ENCODE data around the gene GPR176. TPM values are rescaled to one million over a fixed set of nuclear protein-coding genes. Genes with fewer than 3 reads are reported as not detected.
A peak's percentile ranks its signal among the peaks of the same experiment; 100 is the strongest.

Gene GPR176
- total RNA-seq, 2 experiments from 2014 or later: 0.57 TPM; not detected in 1

- H2AFZ ChIP-seq (ENCODE audit: low read length): no peak overlapping the region
- ChIA-PET CTCF (ENCODE audit: unreplicated experiment) (no interaction called here), POLR2A (interaction anchor here (0.5 kb wide), 2 partner anchors 348 to 756 kb away, joined by 4 read pairs; no protein-coding TSS in a partner anchor)
- no peak overlapping the region for H3K4me2 ChIP-seq (ENCODE audit: low read length)
- no peaks in the 10 kb centered on the region for H3K36me3 ChIP-seq (ENCODE audit: insufficient read depth, low read length)
- H3K27ac ChIP-seq (ENCODE audit: low read depth, low read length, poor library complexity, severe bottlenecking): no peak overlapping the region
- no peak overlapping the region for H3K4me3 ChIP-seq (ENCODE audit: low read depth, low read length, poor library complexity, severe bottlenecking)
- no peaks in the 10 kb centered on the region for H4K20me1 ChIP-seq (ENCODE audit: insufficient read depth, low read length)
- no peaks in the 10 kb centered on the region for H3K4me1 ChIP-seq (ENCODE audit: insufficient read depth, low read length, poor library complexity, severe bottlenecking)
- no peaks in the 10 kb centered on the region for H3K9me3 ChIP-seq (ENCODE audit: low read length)
- DNase-seq (ENCODE audit: low spot score): peak; percentile 69
- TF ChIP-seq EZH2phosphoT487 (IDR thresholded peaks at IDR 0.05; ENCODE audit: borderline replicate concordance, low read depth, low read length): no peak
- TF ChIP-seq, protein P1, sequence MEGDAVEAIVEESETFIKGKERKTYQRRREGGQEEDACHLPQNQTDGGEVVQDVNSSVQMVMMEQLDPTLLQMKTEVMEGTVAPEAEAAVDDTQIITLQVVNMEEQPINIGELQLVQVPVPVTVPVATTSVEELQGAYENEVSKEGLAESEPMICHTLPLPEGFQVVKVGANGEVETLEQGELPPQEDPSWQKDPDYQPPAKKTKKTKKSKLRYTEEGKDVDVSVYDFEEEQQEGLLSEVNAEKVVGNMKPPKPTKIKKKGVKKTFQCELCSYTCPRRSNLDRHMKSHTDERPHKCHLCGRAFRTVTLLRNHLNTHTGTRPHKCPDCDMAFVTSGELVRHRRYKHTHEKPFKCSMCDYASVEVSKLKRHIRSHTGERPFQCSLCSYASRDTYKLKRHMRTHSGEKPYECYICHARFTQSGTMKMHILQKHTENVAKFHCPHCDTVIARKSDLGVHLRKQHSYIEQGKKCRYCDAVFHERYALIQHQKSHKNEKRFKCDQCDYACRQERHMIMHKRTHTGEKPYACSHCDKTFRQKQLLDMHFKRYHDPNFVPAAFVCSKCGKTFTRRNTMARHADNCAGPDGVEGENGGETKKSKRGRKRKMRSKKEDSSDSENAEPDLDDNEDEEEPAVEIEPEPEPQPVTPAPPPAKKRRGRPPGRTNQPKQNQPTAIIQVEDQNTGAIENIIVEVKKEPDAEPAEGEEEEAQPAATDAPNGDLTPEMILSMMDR (conservative IDR thresholded peaks at IDR 0.05; ENCODE audit: low read length): peak; percentile 90
- intact Hi-C loops (cut with micrococcal nuclease; ENCODE audit: unreplicated experiment): loop anchor here (1.0 to 5.0 kb wide), 2 partner anchors 71 to 1050 kb away; no protein-coding TSS in a partner anchor
- no peaks in the 10 kb centered on the region for H3K9me2 ChIP-seq (ENCODE audit: insufficient read depth, low read length)
- H3K79me2 ChIP-seq (ENCODE audit: insufficient read depth, low read depth, low read length): no peaks in the 10 kb centered on the region
- no TSS peak for BruUV-seq (replicated peaks)
Measured at GRCh38 chr15:39756806-39757522, 163.1 kb downstream of the GPR176 start.

DNA sequence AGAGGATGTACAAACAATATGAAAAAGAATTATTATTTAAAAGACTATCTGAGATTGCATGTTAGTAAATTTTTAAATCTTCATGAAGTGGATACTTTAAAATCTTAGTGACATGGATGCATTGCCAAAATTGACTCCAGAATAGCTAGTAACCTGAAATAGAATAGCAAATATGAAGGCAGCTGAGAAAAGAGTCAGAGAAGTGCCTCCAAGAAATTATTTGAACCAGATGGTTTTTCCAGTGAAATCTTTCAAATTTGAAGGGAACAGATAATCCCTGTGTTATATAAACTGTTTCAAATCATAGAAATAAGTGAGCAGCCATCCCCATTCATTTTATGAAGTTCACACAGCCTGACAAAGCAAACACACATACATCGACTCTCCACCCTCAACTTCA is 167.1 kb downstream of the GPR176 start:
- intact Hi-C loops (cut with micrococcal nuclease; ENCODE audit: unreplicated experiment): no loop called here
- TF ChIP-seq, protein P1 (conservative IDR thresholded peaks at IDR 0.05; ENCODE audit: low read length): no peak
- no peak for TF ChIP-seq EZH2phosphoT487 (IDR thresholded peaks at IDR 0.05; ENCODE audit: borderline replicate concordance, low read depth, low read length)
- Histone ChIP-seq H4K20me1 (ENCODE audit: insufficient read depth, low read length) (no peaks in the 10 kb centered on the region), H2AFZ (ENCODE audit: low read length) (no peak overlapping the region), H3K79me2 (ENCODE audit: insufficient read depth, low read depth, low read length) (no peaks in the 10 kb centered on the region), H3K9me3 (ENCODE audit: low read length) (no peaks in the 10 kb centered on the region), H3K4me1 (ENCODE audit: insufficient read depth, low read length, poor library complexity, severe bottlenecking) (no peaks in the 10 kb centered on the region), H3K4me3 (ENCODE audit: low read depth, low read length, poor library complexity, severe bottlenecking) (no peak overlapping the region), H3K4me2 (ENCODE audit: low read length) (no peak overlapping the region), H3K9me2 (ENCODE audit: insufficient read depth, low read length) (no peaks in the 10 kb centered on the region), H3K36me3 (ENCODE audit: insufficient read depth, low read length) (no peaks in the 10 kb centered on the region), H3K27ac (ENCODE audit: low read depth, low read length, poor library complexity, severe bottlenecking) (no peak overlapping the region)
- POLR2A ChIA-PET: no interaction called here
- CTCF ChIA-PET (ENCODE audit: unreplicated experiment): no interaction called here
- DNase-seq (ENCODE audit: low spot score): no peak
- BruUV-seq (replicated peaks): no TSS peak

- no peaks in the 10 kb centered on the region for H3K36me3 ChIP-seq (ENCODE audit: insufficient read depth, low read length)
- POLR2A ChIA-PET: no interaction called here
- intact Hi-C loops (cut with micrococcal nuclease; ENCODE audit: unreplicated experiment): no loop called here
Measured at GRCh38 chr15:39752246-39752645, 167.8 kb downstream of the GPR176 start.

More at GRCh38 chr15:39752246-39752645, 167.8 kb downstream of the GPR176 start:
- Histone ChIP-seq H2AFZ (ENCODE audit: low read length) (no peak overlapping the region), H3K4me2 (ENCODE audit: low read length) (no peak overlapping the region), H3K4me1 (ENCODE audit: insufficient read depth, low read length, poor library complexity, severe bottlenecking) (no peaks in the 10 kb centered on the region), H3K9me3 (ENCODE audit: low read length) (no peaks in the 10 kb centered on the region), H3K9me2 (ENCODE audit: insufficient read depth, low read length) (no peaks in the 10 kb centered on the region), H3K27ac (ENCODE audit: low read depth, low read length, poor library complexity, severe bottlenecking) (no peak overlapping the region), H3K79me2 (ENCODE audit: insufficient read depth, low read depth, low read length) (no peaks in the 10 kb centered on the region), H3K4me3 (ENCODE audit: low read depth, low read length, poor library complexity, severe bottlenecking) (no peak overlapping the region), H4K20me1 (ENCODE audit: insufficient read depth, low read length) (no peaks in the 10 kb centered on the region)
- no TSS peak for BruUV-seq (replicated peaks)
- CTCF ChIA-PET (ENCODE audit: unreplicated experiment): no interaction called here
- no peak for DNase-seq (ENCODE audit: low spot score)
- TF ChIP-seq, protein P1 (conservative IDR thresholded peaks at IDR 0.05; ENCODE audit: low read length): no peak

All from OCI-LY7 (cell line).